ENCODE measurements around the gene PHOSPHO1. TPM values are rescaled to one million over a fixed set of nuclear protein-coding genes. Genes with fewer than 3 reads are reported as not detected.
"Not testable (repeated sequence)": the region's sequence is repeated elsewhere in the genome, so short reads cannot be mapped to it uniquely, and the experiment has no call there.

The PHOSPHO1 gene, protein sequence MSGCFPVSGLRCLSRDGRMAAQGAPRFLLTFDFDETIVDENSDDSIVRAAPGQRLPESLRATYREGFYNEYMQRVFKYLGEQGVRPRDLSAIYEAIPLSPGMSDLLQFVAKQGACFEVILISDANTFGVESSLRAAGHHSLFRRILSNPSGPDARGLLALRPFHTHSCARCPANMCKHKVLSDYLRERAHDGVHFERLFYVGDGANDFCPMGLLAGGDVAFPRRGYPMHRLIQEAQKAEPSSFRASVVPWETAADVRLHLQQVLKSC
- not detected for total RNA-seq

DNA sequence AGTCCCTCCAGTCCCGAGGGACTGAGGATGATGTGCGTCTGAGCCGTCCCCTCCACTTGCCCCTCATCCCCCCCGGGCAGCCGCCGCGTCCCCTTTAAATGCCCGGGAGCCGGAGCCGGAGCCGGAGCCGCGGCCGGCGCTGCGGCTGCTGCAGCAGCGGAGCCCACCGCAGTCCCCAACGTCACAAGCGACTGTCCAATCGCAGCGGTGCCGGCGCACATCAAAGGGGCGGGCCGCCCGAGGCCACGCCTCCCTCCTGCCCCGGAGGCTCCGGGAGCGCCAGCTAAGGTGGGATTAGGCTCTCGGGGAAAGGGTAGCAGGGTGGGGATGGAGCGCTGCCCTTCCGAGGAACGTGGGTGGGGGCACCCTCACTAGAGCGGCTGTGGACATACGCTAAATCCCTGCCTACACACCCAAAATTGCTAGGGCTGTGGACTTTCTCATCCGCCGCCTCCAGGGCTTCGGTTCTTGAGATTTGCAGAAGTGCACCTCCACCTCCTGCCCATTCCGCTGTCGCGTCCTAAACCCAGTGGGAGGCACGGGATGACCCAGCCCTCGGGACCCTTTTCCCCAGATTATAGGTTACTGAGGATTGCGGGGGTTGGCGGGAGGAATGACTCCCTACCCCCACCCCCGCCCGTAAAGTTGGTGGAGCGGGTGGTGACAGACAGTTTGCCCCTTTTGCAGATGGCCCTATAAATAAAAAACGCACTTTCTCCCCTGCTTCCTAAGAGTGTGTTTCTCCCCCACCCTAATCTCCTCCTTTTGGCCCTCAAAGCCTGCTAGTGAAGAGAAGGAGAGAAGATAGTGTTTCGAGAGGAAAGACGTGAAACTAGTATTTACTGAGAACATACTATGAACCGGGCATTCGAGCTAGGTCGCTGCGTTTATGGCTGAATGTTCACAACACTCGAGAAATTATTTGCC lies at the start of gene PHOSPHO1:
TSS of gene PHOSPHO1 (minus strand) at position 152 of the 927 bp plus-strand sequence. CDS start 4,096 bp downstream, outside the sequence.
- TF ChIP-seq, protein P1, sequence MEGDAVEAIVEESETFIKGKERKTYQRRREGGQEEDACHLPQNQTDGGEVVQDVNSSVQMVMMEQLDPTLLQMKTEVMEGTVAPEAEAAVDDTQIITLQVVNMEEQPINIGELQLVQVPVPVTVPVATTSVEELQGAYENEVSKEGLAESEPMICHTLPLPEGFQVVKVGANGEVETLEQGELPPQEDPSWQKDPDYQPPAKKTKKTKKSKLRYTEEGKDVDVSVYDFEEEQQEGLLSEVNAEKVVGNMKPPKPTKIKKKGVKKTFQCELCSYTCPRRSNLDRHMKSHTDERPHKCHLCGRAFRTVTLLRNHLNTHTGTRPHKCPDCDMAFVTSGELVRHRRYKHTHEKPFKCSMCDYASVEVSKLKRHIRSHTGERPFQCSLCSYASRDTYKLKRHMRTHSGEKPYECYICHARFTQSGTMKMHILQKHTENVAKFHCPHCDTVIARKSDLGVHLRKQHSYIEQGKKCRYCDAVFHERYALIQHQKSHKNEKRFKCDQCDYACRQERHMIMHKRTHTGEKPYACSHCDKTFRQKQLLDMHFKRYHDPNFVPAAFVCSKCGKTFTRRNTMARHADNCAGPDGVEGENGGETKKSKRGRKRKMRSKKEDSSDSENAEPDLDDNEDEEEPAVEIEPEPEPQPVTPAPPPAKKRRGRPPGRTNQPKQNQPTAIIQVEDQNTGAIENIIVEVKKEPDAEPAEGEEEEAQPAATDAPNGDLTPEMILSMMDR (IDR thresholded peaks at IDR 0.05): no peak
- intact Hi-C loops (cut with DNase I): no loop called here
- H3K27me3 ChIP-seq: no peaks in the 10 kb centered on the region
- peak; percentile 40 to 85 for DNase-seq (ENCODE audit: low spot score in 2 of 2)
- no peak within 1 kb of the TSS for H3K27ac ChIP-seq
- no peaks in the 10 kb centered on the region for H3K9me3 ChIP-seq
- H3K4me3 ChIP-seq: peak within 1 kb of the TSS; percentile 70 to 73
- H3K4me1 ChIP-seq: peaks cover 0 to 9% of the 10 kb centered on the region in 2 donors
- no peaks in the 10 kb centered on the region for H3K36me3 ChIP-seq

DNA sequence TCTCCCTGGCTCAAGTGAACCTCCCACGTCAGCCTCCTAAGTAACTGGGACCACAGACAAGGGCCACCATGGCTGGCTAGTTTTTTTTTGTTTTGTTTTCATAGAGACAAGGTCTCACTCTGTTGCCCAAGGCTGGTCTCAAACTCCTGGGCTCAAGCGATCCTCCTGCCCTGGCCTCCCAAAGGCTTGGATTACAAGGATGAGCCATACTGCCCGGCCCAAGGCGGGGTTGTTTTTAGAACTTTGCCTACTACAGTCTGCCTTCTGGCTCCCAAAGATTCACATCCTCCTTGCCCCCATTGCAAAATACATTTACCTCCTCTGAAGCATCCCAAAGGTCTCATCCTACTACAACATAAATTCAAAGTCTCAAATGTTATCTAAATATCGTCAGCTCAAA lies 49.5 kb upstream of the PHOSPHO1 start:
- Histone ChIP-seq H3K36me3 (no peaks in the 10 kb centered on the region), H3K4me1 (no peaks in the 10 kb centered on the region), H3K9me3 (no peaks in the 10 kb centered on the region), H3K27ac (no peak overlapping the region), H3K4me3 (no peak overlapping the region), H3K27me3 (no peaks in the 10 kb centered on the region)
- intact Hi-C loops (cut with DNase I): no loop called here
- TF ChIP-seq, protein P1 (IDR thresholded peaks at IDR 0.05): no peak
- no peak for DNase-seq (ENCODE audit: low spot score in 2 of 2)

DNA sequence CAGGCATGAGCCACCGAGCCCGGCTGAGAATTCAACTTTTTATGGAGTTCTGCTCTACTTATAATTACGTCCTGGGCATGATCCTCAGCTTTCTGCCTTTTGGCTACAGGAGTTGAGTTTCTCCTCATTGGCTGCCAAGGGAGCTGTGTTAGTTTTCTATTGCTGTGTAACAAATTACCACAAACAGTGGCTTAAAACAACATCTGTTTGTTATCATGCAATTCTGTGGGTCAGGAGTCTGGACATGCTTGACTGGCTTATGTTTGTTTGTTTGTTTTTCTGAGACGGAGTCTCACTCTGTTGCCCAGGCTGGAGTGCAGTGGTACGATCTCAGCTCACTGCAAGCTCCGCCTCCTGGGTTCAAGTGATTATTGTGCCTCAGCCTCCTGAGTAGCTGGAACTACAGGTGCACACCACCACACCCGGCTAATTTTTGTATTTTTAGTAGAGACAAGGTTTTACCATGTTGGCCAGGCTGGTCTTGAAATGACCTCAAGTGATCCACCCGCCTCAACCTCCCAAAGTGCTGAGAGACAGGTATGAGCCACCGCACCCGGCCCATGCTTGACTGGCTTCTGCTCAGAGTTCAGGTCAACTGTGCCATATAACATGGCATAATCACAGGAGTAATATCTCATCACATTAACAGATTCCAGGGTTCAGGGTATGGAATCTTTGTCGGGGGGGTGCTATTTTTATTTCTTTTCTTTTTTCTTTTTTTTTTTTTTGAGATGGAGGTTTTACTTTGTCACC lies 48.9 kb upstream of the PHOSPHO1 start:
- H3K36me3 ChIP-seq; H3K4me1 ChIP-seq; H3K27ac ChIP-seq; H3K9me3 ChIP-seq; H3K27me3 ChIP-seq; intact Hi-C loops (cut with DNase I); H3K4me3 ChIP-seq; DNase-seq (ENCODE audit: low spot score in 2 of 2): not testable (repeated sequence)

DNA sequence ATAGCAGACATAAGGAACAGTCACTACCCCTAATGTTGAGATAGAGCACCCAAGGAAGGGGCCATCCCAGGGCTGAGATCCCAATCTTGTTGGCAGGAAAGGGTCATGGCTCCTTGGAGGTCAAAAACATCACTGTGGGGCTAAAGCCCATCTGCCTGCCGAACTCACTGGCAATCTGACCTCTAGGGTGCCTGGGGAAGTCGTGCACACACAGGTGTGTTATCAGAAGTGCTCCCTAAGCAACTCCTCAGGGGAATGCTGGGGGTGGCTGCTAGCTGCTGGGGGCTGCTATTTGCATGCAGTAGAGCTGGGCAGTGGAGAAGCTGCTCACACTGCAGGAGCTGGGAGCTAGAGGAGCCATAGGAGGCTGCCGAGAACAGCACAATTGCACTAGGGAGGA lies 47.5 kb upstream of the PHOSPHO1 start:
- no peak overlapping the region for H3K27ac ChIP-seq
- no peaks in the 10 kb centered on the region for H3K36me3 ChIP-seq
- no peak for DNase-seq (ENCODE audit: low spot score in 2 of 2)
- no peak overlapping the region for H3K4me3 ChIP-seq
- TF ChIP-seq, protein P1 (IDR thresholded peaks at IDR 0.05): no peak
- H3K27me3 ChIP-seq: no peaks in the 10 kb centered on the region
- H3K4me1 ChIP-seq: no peaks in the 10 kb centered on the region
- H3K9me3 ChIP-seq: no peaks in the 10 kb centered on the region
- intact Hi-C loops (cut with DNase I): no loop called here

DNA sequence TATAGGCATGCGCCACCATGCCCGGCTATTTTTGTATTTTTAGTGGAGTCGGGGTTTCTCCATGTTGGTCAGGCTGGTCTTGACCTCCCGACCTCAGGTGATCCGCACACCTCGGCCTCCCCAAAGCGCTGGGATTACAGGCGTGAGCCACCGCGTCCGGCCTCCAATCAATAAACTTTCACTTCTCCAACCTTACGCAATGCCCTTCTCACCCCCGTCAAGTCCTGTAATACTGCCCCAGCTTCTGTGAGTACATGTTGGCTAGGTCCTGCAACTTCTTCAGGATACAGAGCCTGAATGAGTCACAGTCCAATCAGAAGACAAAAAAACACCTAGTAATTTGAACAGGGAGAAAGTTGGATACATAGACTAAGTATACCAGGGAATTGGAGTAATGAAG lies 47.1 kb upstream of the PHOSPHO1 start:
- TF ChIP-seq, protein P1 (IDR thresholded peaks at IDR 0.05): no peak
- intact Hi-C loops (cut with DNase I): no loop called here
- no peaks in the 10 kb centered on the region for H3K9me3 ChIP-seq
- no peaks in the 10 kb centered on the region for H3K4me1 ChIP-seq
- H3K27me3 ChIP-seq: no peaks in the 10 kb centered on the region
- H3K4me3 ChIP-seq: no peak overlapping the region
- no peak for DNase-seq (ENCODE audit: low spot score in 2 of 2)
- H3K36me3 ChIP-seq: no peaks in the 10 kb centered on the region
- H3K27ac ChIP-seq: no peak overlapping the region

DNA sequence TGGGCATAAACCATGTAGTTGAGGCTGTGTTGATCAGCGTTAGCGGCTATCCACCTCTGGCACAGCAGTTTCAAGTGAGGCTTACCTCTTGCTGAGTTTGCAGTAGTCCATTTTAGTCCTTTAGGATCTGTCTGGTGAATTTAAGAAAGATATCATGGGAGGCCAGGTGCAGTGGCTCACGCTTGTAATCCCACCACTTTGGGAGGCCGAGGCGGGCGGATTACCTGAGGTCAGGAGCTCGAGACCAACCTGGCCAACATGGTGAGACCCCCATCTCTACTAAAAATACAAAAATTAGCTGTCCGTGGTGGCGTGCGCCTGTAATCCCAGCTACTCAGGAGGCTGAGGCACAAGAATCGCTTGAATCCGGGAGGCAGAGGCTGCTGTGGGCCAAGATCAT lies 45.4 kb upstream of the PHOSPHO1 start:
- H3K4me3 ChIP-seq; H3K36me3 ChIP-seq; intact Hi-C loops (cut with DNase I); H3K9me3 ChIP-seq; H3K27me3 ChIP-seq; H3K27ac ChIP-seq; H3K4me1 ChIP-seq: not testable (repeated sequence)
- DNase-seq (ENCODE audit: low spot score in 2 of 2): peak in 1 of 2 donors; percentile 30

Measured in ascending aorta (tissue), 2 donors.